Tibial nerve (tissue), 4 donors: ENCODE measurements around the gene FBXO42.

Source experiments
- EP300 ChIP-seq, 2 donors: sonication (generic); formaldehyde crosslinking; IDR thresholded peaks; one replicate each; pipeline ENCODE4 v1.6.1; 2017; ENCODE audit warnings: antibody characterized with exemption in 2 of 2, mild to moderate bottlenecking in 1 of 2
- POLR2A ChIP-seq, 2 donors: fragments of 450-650 bp; IDR thresholded peaks; one replicate each; pipeline ENCODE4 v1.6.1; 2017; ENCODE audit warnings: antibody characterized with exemption in 2 of 2, mild to moderate bottlenecking in 2 of 2, moderate library complexity in 2 of 2
- TF ChIP-seq, protein P1 (sequence below), 5 experiments: fragments of 200-600 bp in 3 of 5; fragments of 450-650 bp in 2 of 5; sonication (generic) in 3 of 5; IDR thresholded peaks; one replicate each; pipeline ENCODE4 v1.5.1; 2016 to 2019; ENCODE audit warnings: antibody characterized with exemption in 5 of 5, mild to moderate bottlenecking in 3 of 5, moderate library complexity in 2 of 5

DNA sequence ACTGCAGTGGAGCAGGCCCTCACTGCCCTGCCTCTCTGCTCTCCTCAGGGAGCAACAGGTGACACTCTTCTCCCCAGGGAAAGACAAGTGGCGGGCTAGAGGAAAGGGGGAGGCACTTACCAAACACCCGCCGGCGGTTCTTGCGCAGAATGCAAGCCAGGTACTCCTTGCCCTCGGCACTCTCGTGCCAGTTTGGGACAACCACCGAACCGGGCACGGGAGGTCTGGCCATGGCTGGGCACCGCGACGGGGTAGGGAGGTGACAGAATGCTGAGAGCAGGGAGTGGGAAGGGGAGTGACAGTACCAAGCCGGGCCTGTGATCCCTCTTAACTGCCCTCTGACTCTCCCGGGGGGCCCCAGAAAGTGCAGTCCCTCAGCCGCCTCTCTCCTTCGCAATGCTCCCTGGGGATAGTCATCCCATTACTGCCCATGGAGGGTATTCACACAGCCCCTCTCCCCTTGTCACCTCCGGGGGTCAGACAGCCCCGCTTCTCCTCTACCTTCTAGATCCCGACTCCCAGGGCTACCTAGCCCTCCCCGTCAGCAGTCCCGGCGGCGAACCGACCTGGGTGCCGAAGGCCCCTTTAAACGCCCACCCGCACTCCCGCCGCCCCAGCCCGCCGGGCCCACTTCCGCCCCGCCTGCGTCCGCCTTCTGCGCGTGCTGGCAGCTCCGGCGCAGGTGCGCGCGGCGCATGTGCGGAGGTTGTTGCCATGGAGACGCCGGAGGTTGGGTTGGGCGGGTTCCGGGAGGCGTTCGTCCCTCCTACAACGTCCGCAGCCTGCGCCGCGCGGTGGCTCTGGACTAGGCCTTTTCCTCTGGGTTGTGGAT is 115.6 kb downstream of the FBXO42 start, which contains the start of gene CPLANE2:
- TF ChIP-seq, protein P1, sequence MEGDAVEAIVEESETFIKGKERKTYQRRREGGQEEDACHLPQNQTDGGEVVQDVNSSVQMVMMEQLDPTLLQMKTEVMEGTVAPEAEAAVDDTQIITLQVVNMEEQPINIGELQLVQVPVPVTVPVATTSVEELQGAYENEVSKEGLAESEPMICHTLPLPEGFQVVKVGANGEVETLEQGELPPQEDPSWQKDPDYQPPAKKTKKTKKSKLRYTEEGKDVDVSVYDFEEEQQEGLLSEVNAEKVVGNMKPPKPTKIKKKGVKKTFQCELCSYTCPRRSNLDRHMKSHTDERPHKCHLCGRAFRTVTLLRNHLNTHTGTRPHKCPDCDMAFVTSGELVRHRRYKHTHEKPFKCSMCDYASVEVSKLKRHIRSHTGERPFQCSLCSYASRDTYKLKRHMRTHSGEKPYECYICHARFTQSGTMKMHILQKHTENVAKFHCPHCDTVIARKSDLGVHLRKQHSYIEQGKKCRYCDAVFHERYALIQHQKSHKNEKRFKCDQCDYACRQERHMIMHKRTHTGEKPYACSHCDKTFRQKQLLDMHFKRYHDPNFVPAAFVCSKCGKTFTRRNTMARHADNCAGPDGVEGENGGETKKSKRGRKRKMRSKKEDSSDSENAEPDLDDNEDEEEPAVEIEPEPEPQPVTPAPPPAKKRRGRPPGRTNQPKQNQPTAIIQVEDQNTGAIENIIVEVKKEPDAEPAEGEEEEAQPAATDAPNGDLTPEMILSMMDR (IDR thresholded peaks at IDR 0.05), result peak in 1 of 5 experiments; percentile 19
- TF ChIP-seq POLR2A (IDR thresholded peaks at IDR 0.05) (peak in 1 of 2 donors; percentile 60), EP300 (IDR thresholded peaks at IDR 0.05) (peak in 1 of 2 donors; percentile 62)
